CD4-positive, CD25-positive, alpha-beta regulatory T cell (primary cell): ENCODE results near the gene ZNF169. TPM values are rescaled to one million over a fixed set of nuclear protein-coding genes. Genes with fewer than 3 reads are reported as not detected.
A peak's percentile ranks its signal among the peaks of the same experiment; 100 is the strongest.
"Not testable (repeated sequence)": the region's sequence is repeated elsewhere in the genome, so short reads cannot be mapped to it uniquely, and the experiment has no call there.

Experiments
- ATAC-seq, 2 donors: fragments of 150-1000 bp; cut with Tn5 transposase; one replicate each; pipeline ENCODE4 v1.10.0; 2021; ENCODE audit warnings: low read depth in 2 of 2, moderate number of reproducible peaks in 2 of 2, moderate library complexity in 1 of 2
- DNase-seq, 3 donors: peaks; one replicate each; pipeline versions ENCODE4 v3.0.0 to v3.0.0-alpha.2; 2012 to 2022; ENCODE audit warnings: mixed read lengths in 1 of 3
- H3K27ac ChIP-seq: one replicate; pipeline ENCODE4 v1.7.0; 2013; ENCODE audit warnings: mild to moderate bottlenecking, low read length; ENCODE audit not compliant: insufficient read depth, poor library complexity, severe bottlenecking
- H3K27me3 ChIP-seq: one replicate; pipeline ENCODE4 v1.7.0; 2013; ENCODE audit warnings: low read length; ENCODE audit not compliant: control insufficient read depth, insufficient read depth
- H3K36me3 ChIP-seq: one replicate; pipeline ENCODE4 v1.7.0; 2013; ENCODE audit warnings: mild to moderate bottlenecking, low read length, moderate library complexity; ENCODE audit not compliant: control insufficient read depth, insufficient read depth
- H3K4me1 ChIP-seq: 2 replicates; pipeline ENCODE4 v1.7.0; 2013; ENCODE audit warnings: mild to moderate bottlenecking, low read length; ENCODE audit not compliant: insufficient read depth, control insufficient read depth, poor library complexity, severe bottlenecking
- H3K4me3 ChIP-seq: one replicate; pipeline ENCODE4 v1.7.0; 2013; ENCODE audit warnings: low read depth, mild to moderate bottlenecking, low read length, moderate library complexity
- H3K9me3 ChIP-seq, 2 experiments: 1 replicate in 1 of 2; 2 replicates in 1 of 2; pipeline ENCODE4 v1.7.0; 2013; ENCODE audit warnings: low read length in 2 of 2, mild to moderate bottlenecking in 1 of 2, moderate library complexity in 1 of 2; ENCODE audit not compliant: control insufficient read depth in 2 of 2
- H3K27ac Mint-ChIP-seq, 3 donors: one replicate each; pipeline ENCODE4 v1.8.0; 2020 to 2022; ENCODE audit warnings: mild to moderate bottlenecking in 3 of 3, mixed read lengths in 3 of 3, moderate library complexity in 2 of 3
- H3K27me3 Mint-ChIP-seq: one replicate; pipeline ENCODE4 v1.8.0; 2022; ENCODE audit warnings: mild to moderate bottlenecking, mixed read lengths
- H3K36me3 Mint-ChIP-seq: one replicate; pipeline ENCODE4 v1.8.0; 2020; ENCODE audit warnings: mixed read lengths
- H3K4me1 Mint-ChIP-seq, 4 donors: one replicate each; pipeline ENCODE4 v1.8.0; 2020 to 2022; ENCODE audit warnings: mixed read lengths in 4 of 4, mild to moderate bottlenecking in 1 of 4
- H3K4me3 Mint-ChIP-seq, 4 donors: one replicate each; pipeline ENCODE4 v1.8.0; 2020 to 2022; ENCODE audit warnings: mild to moderate bottlenecking in 4 of 4, mixed read lengths in 4 of 4, moderate library complexity in 3 of 4
- H3K9me3 Mint-ChIP-seq, 7 donors: one replicate each; pipeline ENCODE4 v1.8.0; 2020 to 2022; ENCODE audit warnings: mixed read lengths in 7 of 7, mild to moderate bottlenecking in 3 of 7, moderate library complexity in 2 of 7
- polyA plus RNA-seq, 4 donors: library from polyadenylated mRNA; unstranded; fragments of 300-500 nt; fragmentation: Illumina TruSeq; gene quantifications; one replicate each; pipeline ENCODE4 v1.2.3, GENCODE V29; 2021
- total RNA-seq: library from RNA; stranded (reverse); gene quantifications from one replicate; pipeline ENCODE4 v1.2.3, GENCODE V29; 2022

Gene ZNF169
- 7.7 TPM for total RNA-seq
- polyA plus RNA-seq, result 1 to 10 TPM; 2.7 to 6.8 (median 4.5) TPM

DNA sequence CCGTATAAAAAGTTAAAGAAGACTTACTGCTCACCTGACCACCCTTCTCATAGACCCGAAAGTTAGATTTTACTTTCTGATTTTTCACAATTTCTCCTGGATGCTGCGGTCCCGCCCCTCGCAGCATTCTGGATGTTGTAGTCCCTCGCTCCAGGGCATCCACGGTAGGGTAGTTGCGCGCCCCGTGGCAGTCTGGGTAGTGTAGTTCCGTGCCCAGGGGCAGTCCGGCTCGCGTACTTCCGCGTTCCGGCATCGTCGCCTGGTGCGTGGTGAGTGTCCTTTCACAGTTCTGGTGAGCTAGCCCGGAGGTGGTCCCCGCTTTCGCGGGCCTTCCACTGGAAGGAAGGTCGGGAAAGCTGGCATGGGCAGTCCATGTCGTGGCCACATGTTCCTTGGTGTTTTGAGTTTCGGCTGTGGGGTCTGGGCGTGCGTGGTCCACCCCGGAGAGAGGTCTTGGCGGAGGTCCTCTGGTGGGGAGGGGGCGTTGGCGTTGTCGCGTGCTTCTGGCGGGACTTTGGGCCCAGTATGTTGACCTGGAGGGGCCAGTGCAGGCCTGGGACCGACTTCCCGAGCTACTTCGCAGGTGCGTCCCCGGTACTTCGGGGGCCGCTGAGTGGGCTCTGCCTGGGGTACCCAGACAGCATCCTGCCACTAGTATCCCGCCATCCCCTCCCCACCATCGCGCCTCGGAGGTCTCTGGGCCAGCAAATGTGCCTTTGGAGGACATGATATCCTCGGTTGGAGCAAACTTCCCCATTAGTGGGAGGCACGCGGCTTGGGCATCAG lies at the start of gene ZNF169:
Gene ZNF169 (plus strand): TSS at position 222 of the 786 bp plus-strand sequence. CDS start 19,515 bp downstream, outside the sequence.
- H3K27me3 Mint-ChIP-seq, result peaks cover 11% of the 10 kb centered on the region

DNA sequence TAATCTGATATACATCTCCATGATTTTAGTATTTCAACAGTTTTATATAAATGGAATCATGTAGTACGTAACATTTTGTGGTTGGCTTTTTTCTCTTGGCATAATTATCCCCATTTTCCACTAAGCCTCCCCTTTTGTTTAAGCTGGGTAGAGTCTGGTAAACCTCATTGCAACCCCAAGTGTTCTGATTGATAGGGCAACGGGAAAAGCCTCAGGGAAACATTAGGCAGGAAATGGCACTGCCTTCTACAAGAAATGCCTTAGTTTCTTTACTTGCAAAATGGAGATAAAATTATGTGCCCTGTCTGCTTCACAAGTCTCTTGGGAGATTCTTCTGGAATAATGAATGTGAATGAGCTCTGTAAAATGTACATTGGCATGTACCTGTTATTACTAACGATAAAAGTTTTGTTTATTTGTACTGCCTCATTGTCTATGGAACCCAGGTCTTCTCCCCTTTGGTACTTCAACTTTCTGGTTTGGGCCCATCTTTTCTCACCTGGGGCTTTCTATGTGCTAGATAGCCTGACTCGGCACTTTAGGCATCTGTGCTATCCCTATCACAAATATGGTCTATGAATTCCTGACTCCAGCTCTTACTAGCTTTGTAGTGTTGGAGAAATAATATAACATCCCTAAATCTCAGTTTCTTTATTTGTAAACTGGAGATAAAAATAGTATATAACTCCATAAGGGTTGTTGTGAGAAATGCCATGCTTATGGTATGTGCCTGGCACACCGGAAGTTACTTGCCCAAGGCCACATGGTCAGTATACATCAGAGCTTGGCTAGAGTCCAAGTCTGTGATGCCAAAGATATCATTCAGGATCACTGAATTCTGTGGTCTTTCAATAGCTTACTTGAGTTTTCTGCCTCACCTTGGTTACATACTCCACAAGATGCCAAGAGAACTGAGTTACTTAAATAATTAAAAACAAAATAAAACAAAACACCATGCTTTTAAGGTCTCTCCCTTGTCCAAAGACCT lies 48.2 kb upstream of the ZNF169 start:
- H3K36me3 ChIP-seq, result no peaks in the 10 kb centered on the region
- H3K27me3 ChIP-seq, result peaks cover 6% of the 10 kb centered on the region
- peaks cover 4% of the 10 kb centered on the region for H3K4me1 ChIP-seq
- DNase-seq (no peak), ATAC-seq (no peak)
- Mint-ChIP-seq H3K9me3 (no peaks in the 10 kb centered on the region), H3K27ac (no peak overlapping the region), H3K36me3 (no peaks in the 10 kb centered on the region), H3K4me1 (peaks cover 0 to 5% (median 4%) of the 10 kb centered on the region in 4 donors), H3K4me3 (no peak overlapping the region), H3K27me3 (peaks cover 19% of the 10 kb centered on the region)
- H3K27ac ChIP-seq, result no peak overlapping the region
- no peak overlapping the region for H3K4me3 ChIP-seq
- H3K9me3 ChIP-seq, result no peaks in the 10 kb centered on the region

More for the DNA sequence above, at the start of gene ZNF169:
- Histone ChIP-seq H3K27ac (peak within 1 kb of the TSS; percentile 30), H3K9me3 (no peaks in the 10 kb centered on the region), H3K27me3 (peaks cover 10% of the 10 kb centered on the region), H3K4me3 (peak within 1 kb of the TSS; percentile 87), H3K36me3 (peaks cover 1% of the 10 kb centered on the region), H3K4me1 (peaks cover 20% of the 10 kb centered on the region)
- ATAC-seq, result peak; percentile 100
- DNase-seq, result peak; percentile 82 to 91 (median 82)
- H3K36me3 Mint-ChIP-seq, result peaks cover 6% of the 10 kb centered on the region
- H3K27ac Mint-ChIP-seq, result peak within 1 kb of the TSS; percentile 96 to 99 (median 97)
- H3K4me1 Mint-ChIP-seq, result peaks cover 6 to 53% (median 36%) of the 10 kb centered on the region in 4 donors
- peak within 1 kb of the TSS; percentile 96 to 98 (median 96) for H3K4me3 Mint-ChIP-seq
- no peaks in the 10 kb centered on the region for H3K9me3 Mint-ChIP-seq

GRCh38 chr9:94212091-94212490 lies 47.0 kb upstream of the ZNF169 start:
- Histone ChIP-seq H3K4me1 (peaks cover 4% of the 10 kb centered on the region), H3K9me3 (no peaks in the 10 kb centered on the region), H3K27me3 (peaks cover 6% of the 10 kb centered on the region), H3K27ac (no peak overlapping the region), H3K36me3 (no peaks in the 10 kb centered on the region), H3K4me3 (no peak overlapping the region)
- H3K27me3 Mint-ChIP-seq, result peaks cover 17% of the 10 kb centered on the region
- H3K9me3 Mint-ChIP-seq, result no peaks in the 10 kb centered on the region
- no peak overlapping the region for H3K4me3 Mint-ChIP-seq
- ATAC-seq, result no peak
- no peak overlapping the region for H3K27ac Mint-ChIP-seq
- DNase-seq, result no peak
- H3K36me3 Mint-ChIP-seq, result no peaks in the 10 kb centered on the region
- peaks cover 0 to 5% (median 4%) of the 10 kb centered on the region in 4 donors for H3K4me1 Mint-ChIP-seq

GRCh38 chr9:94212531-94212930 lies 46.6 kb upstream of the ZNF169 start:
- Mint-ChIP-seq H3K27me3 (peaks cover 13% of the 10 kb centered on the region), H3K9me3 (no peaks in the 10 kb centered on the region), H3K4me3 (no peak overlapping the region), H3K36me3 (no peaks in the 10 kb centered on the region), H3K27ac (no peak overlapping the region), H3K4me1 (peaks cover 0 to 5% (median 4%) of the 10 kb centered on the region in 4 donors)
- H3K9me3 ChIP-seq, result no peaks in the 10 kb centered on the region
- H3K4me1 ChIP-seq, result peaks cover 4% of the 10 kb centered on the region
- H3K36me3 ChIP-seq, result no peaks in the 10 kb centered on the region
- DNase-seq (no peak), ATAC-seq (no peak)
- H3K27ac ChIP-seq, result no peak overlapping the region
- peaks cover 6% of the 10 kb centered on the region for H3K27me3 ChIP-seq
- H3K4me3 ChIP-seq, result no peak overlapping the region

DNA sequence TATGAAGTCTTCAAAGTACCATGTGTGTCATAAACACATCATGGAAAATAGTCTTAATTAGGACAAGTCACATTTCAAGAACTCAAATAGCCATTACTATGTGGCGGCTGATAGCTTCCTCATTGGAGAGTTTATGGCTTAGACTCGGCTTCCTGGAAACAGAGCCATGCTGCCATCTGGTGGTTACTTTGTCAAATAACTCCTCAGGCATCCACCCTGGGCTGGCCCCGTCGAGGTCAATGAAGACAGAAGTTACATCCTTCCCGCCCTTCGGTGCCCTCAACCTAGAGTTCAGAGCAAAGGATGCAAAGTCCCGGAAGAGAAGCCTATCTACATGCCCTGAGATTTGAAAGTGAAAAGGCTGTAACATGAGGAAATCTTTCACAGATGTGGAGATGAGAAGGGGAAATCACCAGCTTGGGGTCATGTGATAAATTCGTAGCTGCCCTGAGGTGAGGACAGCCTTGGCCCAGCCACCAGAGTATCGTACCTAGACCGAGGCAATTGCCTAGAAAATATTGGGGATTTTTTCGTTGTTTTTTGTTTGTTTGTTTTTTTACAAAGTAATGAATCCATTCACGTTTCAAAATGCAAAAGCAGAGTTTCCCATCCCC lies 45.5 kb upstream of the ZNF169 start:
- H3K4me1 Mint-ChIP-seq, result peaks cover 0 to 5% (median 4%) of the 10 kb centered on the region in 4 donors
- H3K36me3 Mint-ChIP-seq, result no peaks in the 10 kb centered on the region
- Histone ChIP-seq H3K27ac (no peak overlapping the region), H3K36me3 (no peaks in the 10 kb centered on the region), H3K4me1 (peaks cover 4% of the 10 kb centered on the region), H3K4me3 (peak overlapping the region; percentile 35), H3K27me3 (peaks cover 6% of the 10 kb centered on the region), H3K9me3 (no peaks in the 10 kb centered on the region)
- DNase-seq (peak; percentile 62 to 86 (median 72)), ATAC-seq (peak; percentile 85 to 94)
- peak overlapping the region in 1 of 3 donors; percentile 0 for H3K27ac Mint-ChIP-seq
- peaks cover 0 to 2% (median 0%) of the 10 kb centered on the region in 7 donors for H3K9me3 Mint-ChIP-seq
- H3K27me3 Mint-ChIP-seq, result peaks cover 10% of the 10 kb centered on the region
- H3K4me3 Mint-ChIP-seq, result peak overlapping the region in 2 of 4 donors; percentile 23 to 25

DNA sequence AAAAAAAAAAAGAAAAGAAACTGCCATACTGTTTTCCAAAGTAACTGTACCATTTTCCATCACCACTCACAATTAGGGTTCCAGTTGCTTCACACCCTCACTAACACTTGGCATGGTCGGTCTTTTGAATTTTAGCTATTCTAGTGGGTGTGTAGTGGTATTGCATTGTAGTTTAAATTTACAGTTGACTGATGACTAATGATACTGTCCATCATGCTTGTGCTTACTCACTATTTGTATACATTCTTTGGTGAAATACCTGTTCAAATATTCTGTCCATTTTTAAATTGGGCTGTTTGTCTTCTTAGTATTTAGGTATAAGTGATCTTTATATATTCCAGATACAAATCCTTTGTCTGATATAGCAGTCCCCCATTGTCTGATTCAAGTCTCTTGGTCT lies 36.2 kb upstream of the ZNF169 start:
- Histone ChIP-seq H3K27ac (no peak overlapping the region), H3K9me3 (no peaks in the 10 kb centered on the region), H3K27me3 (peaks cover 3% of the 10 kb centered on the region), H3K4me1 (no peaks in the 10 kb centered on the region), H3K4me3 (no peak overlapping the region), H3K36me3 (no peaks in the 10 kb centered on the region)
- ATAC-seq (no peak), DNase-seq (no peak)
- Mint-ChIP-seq H3K4me1 (no peaks in the 10 kb centered on the region), H3K4me3 (no peak overlapping the region), H3K27me3 (peaks cover 56% of the 10 kb centered on the region), H3K36me3 (no peaks in the 10 kb centered on the region), H3K27ac (no peak overlapping the region), H3K9me3 (peaks cover 0 to 7% (median 3%) of the 10 kb centered on the region in 7 donors)

- H3K9me3 ChIP-seq, H3K27ac ChIP-seq, ATAC-seq, H3K4me1 Mint-ChIP-seq, H3K27me3 ChIP-seq, H3K4me3 Mint-ChIP-seq, H3K4me1 ChIP-seq, H3K4me3 ChIP-seq, H3K36me3 Mint-ChIP-seq, H3K27ac Mint-ChIP-seq, DNase-seq, H3K36me3 ChIP-seq: not testable (repeated sequence)
- Mint-ChIP-seq H3K9me3 (peaks cover 1 to 13% (median 6%) of the 10 kb centered on the region in 7 donors), H3K27me3 (peaks cover 47% of the 10 kb centered on the region)
Measured at GRCh38 chr9:94225413-94225812, 33.7 kb upstream of the ZNF169 start.
